Colon (tissue), 2 donors: Measurements from ENCODE around the gene GPR153.

Experiments
- FAIRE-seq: peaks from 2 replicates; lab custom pipeline; 2012; peaks lifted over from hg19 to GRCh38; lab: Jason Lieb, UNC
- donor health status: control.
- donor health status: control.

GPR153 gene

DNA sequence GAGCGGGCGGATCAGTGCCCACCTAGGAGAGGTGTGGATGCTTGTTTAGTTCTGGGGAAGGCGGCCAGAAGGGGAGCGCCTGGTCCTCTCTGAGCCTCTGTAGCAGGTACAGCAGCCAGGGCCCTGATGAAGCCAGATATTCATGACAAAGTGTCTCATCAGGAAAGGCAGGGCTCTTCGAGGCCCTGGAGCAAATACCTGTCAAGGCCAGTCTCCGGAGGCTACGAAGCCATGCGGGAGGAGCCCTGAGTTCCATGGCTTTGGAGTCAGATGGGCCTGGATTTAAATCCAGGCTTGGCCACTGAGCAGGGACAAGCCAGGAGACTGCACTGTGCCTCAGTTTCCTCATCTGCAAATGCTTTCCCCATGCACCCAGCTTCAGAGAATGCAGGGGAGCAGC is 25.4 kb upstream of the GPR153 start:
- FAIRE-seq, result no peak

DNA sequence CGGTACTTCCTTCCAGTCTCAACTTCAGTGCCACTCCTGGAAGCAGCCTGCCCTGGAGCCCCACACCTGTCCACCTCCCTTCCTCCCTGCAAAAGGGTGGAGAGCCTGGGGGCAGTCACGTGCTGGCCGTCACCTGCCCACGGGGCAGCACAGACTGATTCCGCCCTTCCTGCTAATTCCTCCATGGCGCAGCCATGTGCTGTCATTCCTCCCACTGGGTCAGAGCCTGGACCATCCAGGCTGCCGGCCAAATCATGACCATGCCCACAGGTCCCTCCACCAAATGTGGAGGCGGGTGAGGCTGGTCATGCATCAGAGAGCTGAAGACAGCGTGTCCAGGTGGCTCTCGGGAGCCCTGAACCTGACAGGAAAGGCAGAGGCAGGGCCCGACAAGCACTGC is 24.4 kb upstream of the GPR153 start:
- no peak for FAIRE-seq

DNA sequence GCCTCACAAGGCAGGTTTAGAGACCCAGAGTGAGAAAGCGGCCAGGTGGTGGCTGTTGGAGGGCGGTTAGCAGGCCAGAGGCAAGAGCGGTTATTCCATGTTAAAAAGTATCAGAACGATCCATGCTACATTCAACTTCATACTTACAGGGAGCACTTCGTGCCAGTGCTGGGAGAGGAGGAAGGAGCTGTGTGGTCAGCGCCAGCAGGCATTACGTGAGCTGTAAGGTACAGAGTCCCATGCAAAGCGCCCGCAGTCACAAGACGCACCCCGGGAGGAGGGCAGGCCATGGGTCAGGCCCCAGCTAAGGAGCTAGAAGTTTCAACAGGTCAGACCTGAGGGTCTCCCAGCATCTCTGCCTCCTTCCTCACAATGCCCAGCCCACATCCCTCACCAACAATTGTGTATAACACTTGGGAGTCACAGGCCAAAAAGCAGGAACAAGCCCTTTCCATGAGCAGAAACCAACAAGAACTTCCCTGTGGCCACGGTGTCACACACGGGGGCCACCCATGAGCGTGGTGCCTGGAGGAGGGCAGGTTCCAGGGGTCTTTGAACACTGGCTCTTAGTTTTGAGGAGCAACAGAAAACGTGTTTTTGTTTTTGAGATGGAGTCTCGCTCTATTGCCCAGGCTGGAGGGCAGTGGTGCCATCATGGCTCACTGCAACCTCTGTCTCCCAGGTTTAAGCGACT is 21.8 kb upstream of the GPR153 start:
- no peak for FAIRE-seq

DNA sequence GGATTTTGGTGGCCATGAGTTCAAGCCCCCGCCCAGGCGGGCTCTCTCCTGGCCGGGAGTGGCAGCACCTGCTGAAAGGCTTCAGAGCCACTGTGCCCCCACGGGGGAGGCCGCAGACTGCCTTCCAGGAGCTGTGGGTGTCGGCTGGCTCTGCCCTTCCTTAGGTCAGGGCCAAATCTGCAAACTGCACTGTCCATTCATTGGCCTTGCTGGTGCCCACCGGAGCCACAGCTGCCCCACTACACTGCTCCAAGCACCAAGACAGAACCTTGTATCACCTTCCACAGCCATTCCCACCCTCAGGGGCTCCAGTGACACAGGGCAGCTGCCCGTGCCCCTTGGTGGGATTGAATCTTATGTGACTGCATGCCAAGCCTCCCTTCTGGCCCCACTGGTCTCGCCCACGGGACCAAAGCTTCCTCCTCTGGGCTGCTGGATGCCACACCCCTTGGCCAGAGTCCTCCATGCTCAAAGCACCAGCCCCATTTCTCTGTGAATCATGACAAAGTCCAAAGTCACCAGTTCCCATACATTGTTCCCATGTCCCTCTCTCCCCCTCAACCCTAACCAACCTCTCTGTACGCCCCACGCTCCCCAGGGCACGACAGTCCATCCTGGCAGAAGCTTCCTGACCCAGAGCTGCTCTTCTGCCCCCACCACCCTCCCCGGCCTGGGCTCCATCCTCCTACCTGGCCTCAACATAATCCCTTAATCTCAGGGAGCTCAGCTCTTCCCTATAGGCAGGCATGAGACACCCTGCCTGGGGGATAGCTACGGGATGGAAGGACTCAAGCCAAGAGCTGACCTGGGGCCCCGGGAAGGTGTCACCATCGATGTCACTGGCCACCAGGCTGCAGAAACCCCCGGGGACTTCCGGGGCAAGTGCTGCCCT is 20.9 kb upstream of the GPR153 start:
- no peak for FAIRE-seq

DNA sequence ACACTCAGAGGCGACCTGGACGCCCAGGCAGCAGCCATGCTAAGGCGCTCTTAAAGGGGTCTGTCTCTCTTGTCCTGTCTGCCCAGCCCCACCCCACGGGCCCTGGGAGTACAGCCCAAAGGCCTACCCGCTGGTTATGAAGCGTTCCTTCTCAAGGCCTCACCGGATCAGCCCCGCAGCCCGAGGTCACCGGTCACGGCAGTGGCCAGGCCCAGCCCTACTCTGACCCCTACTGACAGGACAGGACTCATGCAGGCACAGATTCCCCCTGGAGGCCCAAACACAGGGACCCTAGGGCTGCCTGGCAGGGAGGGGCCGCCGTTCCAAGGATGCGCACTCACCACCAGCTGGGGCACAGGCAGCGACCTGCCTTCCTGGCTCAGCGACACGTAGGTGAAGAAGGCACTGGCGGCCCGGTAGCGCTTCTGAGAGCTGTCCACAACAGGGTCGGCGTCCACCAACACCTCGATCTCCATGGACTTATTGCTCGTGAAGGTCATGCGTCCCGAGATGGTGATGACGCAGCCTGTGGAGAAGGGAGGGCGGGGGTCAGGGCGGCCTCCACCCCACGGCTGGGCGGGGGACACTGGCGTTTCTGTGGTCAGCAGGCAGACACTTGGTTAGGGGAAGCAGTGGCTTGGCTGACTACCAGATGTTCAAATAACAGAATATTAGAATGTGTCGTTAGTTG is 20.0 kb upstream of the GPR153 start:
- no peak for FAIRE-seq

DNA sequence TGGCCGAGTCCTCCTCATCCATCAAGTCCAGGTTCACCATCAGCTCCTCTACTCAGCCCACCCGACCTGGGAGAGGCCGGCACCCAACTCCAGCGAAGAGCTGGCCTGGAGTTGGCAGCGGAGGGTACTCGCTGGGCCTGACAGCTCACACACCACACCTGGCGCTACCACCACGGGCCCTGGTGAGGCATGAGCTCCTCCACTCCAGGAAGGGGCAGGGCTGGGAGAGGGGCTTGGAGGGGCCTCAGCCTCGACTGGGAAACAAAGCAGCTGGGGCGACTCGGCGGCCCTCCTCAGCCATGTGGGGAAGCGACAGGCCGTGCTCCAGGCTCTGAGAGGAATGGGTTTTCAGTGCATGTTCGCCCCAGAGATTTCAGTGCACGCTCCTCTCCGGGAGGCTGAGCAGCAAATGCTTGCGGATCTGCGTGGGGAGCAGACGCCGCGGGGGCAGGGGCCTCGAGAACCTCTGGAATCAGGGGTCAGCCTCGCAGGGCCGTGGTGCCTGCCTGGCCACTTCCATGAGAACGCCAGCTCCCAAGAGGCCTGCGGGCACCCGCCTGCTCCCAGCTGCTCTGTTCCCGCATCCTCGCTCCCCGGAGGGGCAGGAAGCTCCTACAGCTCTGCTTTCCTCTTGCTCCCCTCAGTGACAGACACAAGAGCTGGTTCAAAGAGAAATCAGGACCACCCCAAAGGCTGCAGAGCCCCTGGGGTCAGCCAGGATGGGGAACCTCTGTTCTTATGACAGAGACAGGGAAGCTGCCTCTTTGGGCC is 18.9 kb upstream of the GPR153 start:
- FAIRE-seq, result no peak

DNA sequence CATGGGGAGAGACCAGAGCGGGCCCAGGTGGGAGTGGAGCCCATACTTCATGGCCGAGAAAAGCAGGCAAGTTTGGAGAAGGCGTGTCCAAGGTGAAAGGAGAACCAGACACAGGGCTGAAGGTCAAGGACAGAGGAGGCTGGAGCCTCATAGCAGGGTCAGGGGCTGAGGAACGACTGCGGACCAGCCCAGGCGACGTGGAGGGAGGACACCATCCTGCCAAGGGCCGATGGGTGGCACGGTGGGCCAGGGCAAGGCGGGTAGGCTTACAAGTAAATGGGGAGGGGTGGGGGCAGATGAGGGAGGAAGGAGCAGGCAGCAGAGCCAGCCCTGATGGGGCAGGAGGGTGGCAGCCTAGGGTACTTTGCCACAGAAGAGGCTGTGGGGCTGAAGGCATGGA is 18.2 kb upstream of the GPR153 start:
- FAIRE-seq, result no peak

DNA sequence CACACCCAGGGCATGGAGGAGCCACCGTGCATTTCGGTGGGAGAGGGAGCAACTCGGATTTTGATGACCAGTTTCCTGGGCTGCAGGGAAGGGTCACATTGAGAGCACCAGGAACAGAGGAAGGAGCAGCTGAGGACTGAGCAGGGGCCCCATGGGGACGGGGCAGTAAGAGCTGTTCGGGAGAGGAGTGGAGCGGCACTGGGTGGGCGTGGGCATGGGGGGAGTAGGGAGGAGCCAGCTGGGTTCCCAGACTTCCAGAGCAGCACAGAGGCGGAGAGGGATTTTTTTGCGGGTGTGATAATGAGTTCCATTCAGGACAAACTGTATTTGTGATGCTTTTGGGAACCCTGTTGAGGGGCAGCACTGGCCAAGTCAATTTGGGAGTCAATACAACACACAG is 17.4 kb upstream of the GPR153 start:
- FAIRE-seq, result no peak

DNA sequence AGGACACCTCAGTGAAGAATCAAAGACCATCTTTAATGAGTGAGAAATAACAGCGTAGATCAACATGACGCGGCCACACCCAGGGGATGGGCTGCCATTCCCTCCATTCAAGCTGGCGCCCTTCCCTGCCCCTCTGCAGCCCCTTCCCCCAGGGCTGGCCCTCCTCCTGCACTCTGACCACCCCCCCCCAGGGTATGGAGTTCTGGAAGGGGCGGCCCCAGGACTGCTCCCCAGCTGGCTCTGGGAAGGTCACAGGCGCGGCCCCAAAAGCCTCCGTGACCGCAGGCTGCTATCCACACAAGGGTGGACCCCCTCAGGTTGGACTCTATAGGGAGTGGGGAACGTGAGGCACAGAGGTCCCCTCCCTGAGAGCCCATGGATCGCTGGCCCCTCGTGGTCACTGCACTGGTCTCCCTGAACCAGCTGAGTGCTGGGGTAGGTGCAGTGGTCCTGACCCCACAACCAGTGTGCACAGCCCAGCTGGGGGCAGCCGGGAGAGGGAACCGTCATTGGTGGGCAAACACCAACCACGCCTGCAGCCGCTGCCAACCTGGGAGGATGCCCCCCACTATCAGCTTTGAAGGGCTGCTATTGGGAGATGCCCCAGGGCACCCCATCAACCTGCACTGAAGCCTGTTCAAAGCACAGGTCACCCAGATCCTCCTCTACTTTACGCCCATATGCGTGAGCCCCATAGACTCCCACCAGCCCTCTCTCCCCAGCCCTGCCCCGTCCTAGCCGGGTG is 16.1 kb upstream of the GPR153 start:
- FAIRE-seq, result no peak

DNA sequence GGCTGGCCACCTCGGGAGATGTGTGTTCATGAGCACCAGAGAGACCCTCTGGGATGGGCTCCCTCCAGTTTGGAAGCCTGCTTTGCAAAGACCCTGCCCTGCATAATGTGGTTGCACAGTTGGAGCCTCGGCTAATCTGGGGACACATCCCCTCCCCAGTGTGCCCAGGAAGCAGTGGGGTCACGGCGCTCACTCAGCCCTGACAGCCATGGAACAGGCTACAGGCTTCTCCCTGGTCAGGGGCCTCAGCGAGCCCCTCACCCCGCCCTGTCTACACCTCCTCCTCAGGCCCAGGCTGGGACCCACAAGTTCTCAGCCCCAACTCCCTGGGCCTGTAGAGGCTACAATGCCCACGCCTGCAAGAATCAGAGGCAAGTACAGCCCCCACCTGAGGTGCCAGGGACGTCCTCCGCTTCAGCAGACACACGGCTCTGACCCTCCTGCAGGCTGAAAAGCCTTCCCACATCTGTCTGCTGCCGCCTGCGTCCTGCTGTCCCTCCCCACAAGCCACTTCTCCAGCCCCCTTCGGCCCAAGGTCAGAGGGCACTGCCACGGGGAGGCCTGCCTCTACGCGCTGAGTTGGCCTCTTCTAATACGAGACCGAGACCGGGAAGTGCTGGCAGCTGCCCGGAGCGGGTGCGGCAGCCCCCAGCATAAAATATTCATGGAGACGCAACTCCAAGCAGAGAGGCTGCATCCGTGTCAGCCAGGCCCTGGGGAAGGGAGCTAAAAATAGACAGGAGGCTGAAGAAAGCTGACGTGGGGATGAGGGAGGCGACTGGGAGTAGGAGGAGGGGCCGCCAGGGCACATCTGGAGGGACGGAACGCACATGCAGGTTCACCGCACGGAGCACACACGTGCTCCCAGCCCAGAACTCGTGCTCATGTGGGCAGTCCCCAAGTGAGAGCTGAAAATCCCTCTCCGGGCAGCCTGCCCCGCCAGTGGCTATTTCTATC is 15.2 kb upstream of the GPR153 start:
- no peak for FAIRE-seq

DNA sequence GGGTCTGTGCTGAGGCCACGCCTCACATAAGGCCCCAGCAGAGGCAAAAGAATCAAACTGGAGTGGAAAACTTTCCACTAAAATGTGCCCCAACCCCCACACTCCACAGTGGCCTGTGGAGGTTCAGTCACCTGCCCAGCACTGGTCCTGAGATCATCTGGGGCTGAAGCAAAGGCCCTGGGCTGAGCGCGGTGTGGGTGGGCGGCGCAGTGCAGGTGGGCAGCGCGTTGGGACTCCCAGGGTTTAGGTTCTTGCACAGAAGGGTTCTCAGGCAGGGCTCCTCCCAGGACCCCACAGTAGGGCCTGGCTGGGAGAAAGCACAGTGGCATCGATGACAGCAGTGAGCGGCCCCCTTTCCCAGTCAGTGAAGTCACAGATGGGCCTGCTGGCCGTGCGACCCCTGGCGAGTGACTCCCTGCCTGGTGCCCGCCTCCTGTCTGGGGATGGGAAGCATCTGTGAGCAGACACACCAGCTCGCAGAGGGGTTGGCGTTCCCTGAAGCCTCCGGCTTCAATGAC is 13.8 kb upstream of the GPR153 start:
- no peak for FAIRE-seq

DNA sequence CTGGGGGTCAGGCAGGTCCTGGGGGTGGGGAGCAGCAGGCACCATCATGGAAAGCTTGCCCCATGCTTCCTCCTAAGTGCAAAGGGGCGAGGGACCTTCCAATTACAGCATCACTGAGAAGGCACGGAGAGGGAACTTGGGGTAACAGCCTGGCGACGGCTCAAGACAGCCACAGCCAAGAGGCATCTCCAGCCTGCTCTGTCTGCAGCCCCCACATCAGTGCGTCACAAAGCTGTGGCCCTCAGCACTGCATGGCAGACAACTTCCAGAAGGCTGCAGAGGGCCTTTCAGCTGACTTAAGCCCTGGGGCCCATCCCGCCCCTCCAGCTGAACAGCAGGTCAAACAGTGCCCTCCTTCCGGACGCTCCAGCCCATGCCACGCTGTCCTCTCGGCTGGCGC is 13.2 kb upstream of the GPR153 start:
- no peak for FAIRE-seq

DNA sequence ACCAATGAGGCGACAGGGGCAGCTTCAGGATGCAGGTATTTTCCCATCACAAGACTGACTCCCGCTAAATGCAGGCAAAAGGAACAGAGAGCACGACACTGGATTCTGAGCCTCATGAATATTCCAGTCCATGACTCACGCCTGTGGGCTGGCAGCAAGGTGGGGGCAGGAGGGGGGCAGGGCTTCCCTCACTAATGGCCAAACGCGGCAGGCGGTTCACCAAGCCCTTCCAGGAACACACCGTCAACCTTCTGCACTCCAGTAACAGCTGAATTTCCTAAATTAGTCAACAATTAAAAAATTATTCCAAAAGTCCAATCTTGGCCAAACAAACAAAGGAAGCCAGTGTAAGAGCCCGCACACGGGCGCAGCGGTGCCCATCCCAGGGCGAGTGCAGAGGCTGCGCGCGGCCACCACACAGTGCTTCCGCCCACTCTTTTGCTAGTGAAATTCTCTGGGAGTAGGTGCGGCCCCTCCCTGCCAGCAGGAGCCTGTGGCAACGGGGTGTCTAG is 12.5 kb upstream of the GPR153 start:
- FAIRE-seq, result no peak

DNA sequence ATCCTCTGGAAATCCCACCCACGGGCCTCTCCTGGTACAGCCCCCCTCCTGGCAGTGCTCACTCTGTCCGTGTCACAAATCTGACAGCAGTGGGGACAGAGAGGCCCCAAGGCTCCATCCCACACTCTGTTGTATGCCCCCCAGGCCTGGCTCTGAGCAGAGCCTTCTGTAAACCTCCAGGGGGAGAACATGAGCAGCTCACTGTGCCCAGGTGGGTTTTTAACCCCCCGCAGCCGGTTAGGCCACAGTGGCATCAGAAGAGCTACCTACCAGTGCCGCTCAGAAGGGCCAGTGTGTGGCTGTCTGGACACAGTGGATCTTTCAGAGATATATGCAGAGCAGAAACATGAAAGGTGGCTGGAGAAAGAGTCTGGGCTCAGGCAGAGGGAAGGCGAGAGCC is 12.0 kb upstream of the GPR153 start:
- no peak for FAIRE-seq

DNA sequence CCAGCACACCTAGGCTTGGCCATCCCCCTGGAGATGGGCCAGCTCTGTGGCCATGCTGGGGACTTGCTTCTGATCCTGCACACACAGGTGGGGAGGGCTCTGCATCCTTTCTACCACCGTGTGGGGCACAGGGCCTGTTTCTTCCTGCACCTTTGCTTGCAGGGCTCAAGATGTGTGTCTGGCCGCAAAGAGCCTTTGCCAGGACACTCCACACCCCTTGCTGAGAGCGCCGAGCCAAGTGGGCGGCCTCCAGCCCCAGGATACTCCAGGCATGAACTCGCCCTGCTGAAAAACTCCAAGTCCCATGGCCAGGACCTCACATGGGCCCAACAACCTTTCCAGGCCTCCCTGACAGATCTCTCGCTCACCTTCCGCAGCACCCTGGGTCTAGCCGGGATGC is 11.6 kb upstream of the GPR153 start:
- FAIRE-seq, result no peak

DNA sequence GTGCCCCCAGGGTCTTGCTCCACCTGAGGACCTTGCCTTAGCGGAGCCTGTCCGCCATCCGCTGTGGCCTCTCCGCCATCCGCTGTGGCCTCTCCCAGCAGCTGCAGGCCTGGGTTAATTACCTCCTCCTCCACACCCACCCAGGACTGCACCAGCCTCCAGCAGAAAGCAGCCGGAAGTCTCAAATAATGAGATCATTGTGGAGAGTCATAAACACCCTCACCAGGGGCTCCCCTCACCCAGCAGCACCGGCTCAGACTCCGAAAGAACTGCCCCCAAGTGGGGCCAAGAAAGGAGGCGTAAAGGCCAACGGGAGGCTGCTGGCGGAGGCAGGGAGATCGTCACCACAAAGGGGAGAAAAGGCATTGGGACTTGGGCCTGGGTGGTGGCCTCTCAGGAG is 10.7 kb upstream of the GPR153 start:
- FAIRE-seq, result no peak

DNA sequence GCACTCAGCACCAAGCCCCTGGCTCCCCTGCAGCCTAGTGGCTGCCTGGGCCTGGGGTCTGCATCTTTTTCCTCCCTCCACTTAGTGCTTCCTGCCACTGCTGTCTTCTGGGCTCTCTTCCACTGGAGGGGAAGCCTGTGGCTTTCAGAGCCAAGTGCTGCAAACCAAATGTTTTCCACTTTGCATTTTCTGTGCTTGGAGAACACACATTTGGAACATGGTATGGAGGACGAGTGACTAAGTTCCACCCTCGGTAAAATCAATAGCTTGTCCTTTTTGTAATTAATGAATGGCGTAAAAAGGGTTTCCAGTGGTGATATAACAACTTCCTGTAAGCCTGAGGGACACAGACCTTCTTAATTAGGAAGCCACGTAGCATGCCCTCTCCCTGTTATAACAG is 10.1 kb upstream of the GPR153 start:
- FAIRE-seq, result no peak

DNA sequence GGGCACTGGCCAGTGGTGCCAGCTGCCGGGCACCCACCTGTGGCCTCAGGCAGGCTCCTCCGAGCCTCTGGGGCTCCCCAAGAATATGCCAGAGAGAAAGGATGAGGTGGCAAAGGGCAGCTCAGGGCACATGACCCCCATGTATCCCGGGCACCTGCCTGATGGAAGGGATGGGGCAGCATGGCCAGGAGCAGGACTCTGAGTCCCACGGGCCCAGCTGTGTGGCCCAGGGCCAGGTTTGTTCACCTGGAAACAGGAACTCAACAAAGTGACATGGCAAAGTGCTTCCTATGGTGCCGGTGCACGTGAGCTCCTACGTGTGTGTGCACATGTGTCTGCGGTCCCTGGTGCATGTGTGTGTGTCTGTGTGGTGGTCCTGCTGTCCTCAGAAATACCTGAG is 9.5 kb upstream of the GPR153 start:
- no peak for FAIRE-seq

DNA sequence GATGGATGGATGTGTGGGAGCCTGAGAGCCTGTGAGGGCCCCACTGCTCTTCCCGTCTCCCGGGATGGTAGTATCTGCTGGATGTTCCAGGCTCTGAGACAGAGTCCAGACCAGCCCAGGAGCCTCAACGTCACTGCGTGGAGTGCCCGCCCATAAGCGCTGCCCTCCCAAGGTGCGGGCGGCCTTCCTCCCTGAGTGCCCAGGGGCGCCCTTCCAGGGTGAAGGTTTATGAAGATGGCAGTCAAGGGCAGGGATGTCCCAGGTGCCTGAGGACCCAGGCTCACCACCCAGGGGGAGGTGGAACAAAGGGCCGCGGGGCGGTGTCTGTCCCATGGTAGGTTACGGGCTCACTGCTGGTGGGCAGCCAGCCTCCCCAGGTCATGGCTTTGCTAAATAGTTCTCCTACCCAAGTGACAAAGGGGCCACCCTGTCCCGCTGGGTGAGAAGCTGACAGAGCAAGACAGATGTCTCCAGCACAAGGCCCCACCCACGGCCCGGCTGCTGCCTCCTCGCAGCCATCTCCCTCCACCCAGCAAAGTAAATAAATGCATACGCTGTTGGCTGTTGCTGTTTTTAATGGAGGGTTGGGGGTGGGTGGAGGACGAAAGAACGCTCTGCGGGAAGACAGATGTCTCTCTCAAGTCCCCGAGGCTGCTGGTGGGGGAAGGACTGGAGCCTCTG is 9.0 kb upstream of the GPR153 start:
- no peak for FAIRE-seq
